Thoracic aorta (tissue), 2 donors: Measurements from ENCODE around the gene C3orf70. TPM values are rescaled to one million over a fixed set of nuclear protein-coding genes. Genes with fewer than 3 reads are reported as not detected.

Experiments
- ATAC-seq: fragments of 150-250 bp; one replicate; pipeline ENCODE4 v1.8.0; 2017; ENCODE audit warnings: low read depth; ENCODE audit not compliant: insufficient number of reproducible peaks, low FRiP score
- DNase-seq: peaks from one replicate; pipeline ENCODE4 v3.0.0-alpha.2; 2020; ENCODE audit warnings: low spot score
- H3K27ac ChIP-seq, 2 donors: fragments of 200-600 bp; sonication (generic); 1 replicate in 1 of 2; 2 replicates in 1 of 2; pipeline ENCODE4 v1.5.1; 2016; ENCODE audit warnings: mild to moderate bottlenecking in 2 of 2, moderate library complexity in 2 of 2
- H3K27me3 ChIP-seq: fragments of 200-600 bp; sonication (generic); replicated peaks from 2 replicates; pipeline ENCODE4 v1.6.0; 2016; ENCODE audit warnings: mild to moderate bottlenecking; ENCODE audit not compliant: insufficient read depth
- H3K36me3 ChIP-seq: fragments of 200-600 bp; sonication (generic); one replicate; pipeline ENCODE4 v1.5.1; 2016
- H3K4me1 ChIP-seq, 2 donors: fragments of 200-600 bp; sonication (generic); 1 replicate in 1 of 2; 2 replicates in 1 of 2; pipeline versions ENCODE4 v1.5.1 to v1.6.0; 2016; ENCODE audit warnings: low read depth in 2 of 2, mild to moderate bottlenecking in 1 of 2; ENCODE audit not compliant: control insufficient read depth in 1 of 2
- H3K4me3 ChIP-seq: fragments of 200-600 bp; sonication (generic); 2 replicates; pipeline ENCODE4 v1.5.1; 2016; ENCODE audit warnings: mild to moderate bottlenecking
- H3K9me3 ChIP-seq: fragments of 200-600 bp; sonication (generic); 2 replicates; pipeline ENCODE4 v1.5.1; 2016
- CTCF ChIP-seq: fragments of 200-600 bp; sonication (generic); IDR thresholded peaks from one replicate; pipeline ENCODE4 v1.5.1; 2019; ENCODE audit warnings: antibody characterized with exemption
- total RNA-seq, 2 donors: library from RNA; depleted of rRNA; stranded (reverse); fragments of >200 nt; gene quantifications; one replicate each; pipeline versions ENCODE4 v1.1.0 to v1.2.3, GENCODE V29; 2016

Gene C3orf70
- total RNA-seq, 2 donors from 2014 or later, result 14.2 to 22.7 TPM

GRCh38 chr3:185094697-185095096 is 58.2 kb downstream of the C3orf70 start:
- no peaks in the 10 kb centered on the region for H3K9me3 ChIP-seq
- no peak overlapping the region for H3K4me3 ChIP-seq
- ATAC-seq (no peak), DNase-seq (no peak)
- no peak overlapping the region for H3K27ac ChIP-seq
- no peak for TF ChIP-seq CTCF
- H3K27me3 ChIP-seq, result no peaks in the 10 kb centered on the region
- H3K36me3 ChIP-seq, result no peaks in the 10 kb centered on the region
- no peaks in the 10 kb centered on the region for H3K4me1 ChIP-seq

DNA sequence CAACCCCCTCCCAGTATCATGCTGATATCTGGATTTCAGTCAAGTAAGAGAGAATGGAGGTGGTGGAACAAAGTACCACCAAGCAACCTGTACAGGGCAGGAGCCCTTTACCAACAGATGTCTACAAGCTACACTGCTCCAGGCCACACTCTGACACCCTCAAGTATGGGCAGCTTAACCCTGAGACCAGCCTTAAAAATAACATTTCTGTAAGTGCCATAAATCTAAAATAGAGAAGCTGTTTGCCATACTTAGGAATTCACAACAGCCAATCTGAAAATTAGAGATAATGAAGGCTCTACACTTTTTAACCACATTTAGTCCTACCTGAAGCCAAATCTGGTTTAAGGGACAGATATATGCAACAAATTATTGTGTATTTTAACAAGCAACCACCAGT is 59.7 kb downstream of the C3orf70 start:
- DNase-seq (no peak), ATAC-seq (no peak)
- no peaks in the 10 kb centered on the region for H3K4me1 ChIP-seq
- no peak overlapping the region for H3K4me3 ChIP-seq
- H3K36me3 ChIP-seq, result no peaks in the 10 kb centered on the region
- H3K27me3 ChIP-seq, result no peaks in the 10 kb centered on the region
- no peak for TF ChIP-seq CTCF
- H3K9me3 ChIP-seq, result no peaks in the 10 kb centered on the region
- no peak overlapping the region for H3K27ac ChIP-seq

- Histone ChIP-seq H3K4me3 (no peak overlapping the region), H3K9me3 (no peaks in the 10 kb centered on the region), H3K36me3 (no peaks in the 10 kb centered on the region), H3K27me3 (no peaks in the 10 kb centered on the region), H3K4me1 (no peaks in the 10 kb centered on the region), H3K27ac (no peak overlapping the region)
- DNase-seq, result no peak
- no peak for TF ChIP-seq CTCF
- ATAC-seq, result no peak
Observed at GRCh38 chr3:185090811-185091210, 62.0 kb downstream of the C3orf70 start.

- no peaks in the 10 kb centered on the region for H3K9me3 ChIP-seq
- no peak overlapping the region for H3K27ac ChIP-seq
- no peak overlapping the region for H3K4me3 ChIP-seq
- no peak for ATAC-seq
- DNase-seq, result no peak
- H3K4me1 ChIP-seq, result no peaks in the 10 kb centered on the region
- H3K27me3 ChIP-seq, result no peaks in the 10 kb centered on the region
- TF ChIP-seq CTCF, result no peak
- H3K36me3 ChIP-seq, result no peaks in the 10 kb centered on the region
Observed at GRCh38 chr3:185089751-185090150, 63.1 kb downstream of the C3orf70 start.

DNA sequence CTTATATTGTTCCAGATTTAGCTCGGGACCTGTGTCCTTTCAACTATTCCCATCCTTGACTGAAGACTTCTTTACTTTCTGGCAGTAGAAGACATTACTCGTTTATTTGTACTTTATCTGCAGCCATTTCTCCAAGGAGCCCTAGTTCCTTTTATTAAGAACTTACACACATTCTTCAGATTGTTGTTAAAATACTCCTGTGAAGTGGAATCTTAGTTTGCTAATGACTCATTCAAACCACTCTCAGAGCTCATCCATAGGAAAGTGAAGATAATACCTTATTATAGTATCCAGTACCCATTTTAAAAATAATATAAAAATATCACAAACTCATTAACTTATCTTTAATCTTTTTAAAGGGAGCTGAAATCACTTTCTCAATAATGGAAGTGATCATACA is 63.5 kb downstream of the C3orf70 start:
- no peaks in the 10 kb centered on the region for H3K27me3 ChIP-seq
- H3K4me3 ChIP-seq, result no peak overlapping the region
- no peaks in the 10 kb centered on the region for H3K9me3 ChIP-seq
- H3K27ac ChIP-seq, result no peak overlapping the region
- no peaks in the 10 kb centered on the region for H3K4me1 ChIP-seq
- ATAC-seq (no peak), DNase-seq (no peak)
- TF ChIP-seq CTCF, result no peak
- H3K36me3 ChIP-seq, result no peaks in the 10 kb centered on the region
